Fibroblast of lung (primary cell): ENCODE results near the gene AK9. TPM values are rescaled to one million over a fixed set of nuclear protein-coding genes. Genes with fewer than 3 reads are reported as not detected.

Experiments
- DNase-seq, 2 donors: peaks; one replicate each; pipeline versions ENCODE4 v3.0.0 to v3.0.0-alpha.2; 2010; ENCODE audit warnings: low read depth in 2 of 2
- H2AFZ ChIP-seq: 2 replicates; pipeline ENCODE4 v1.5.1; 2012; ENCODE audit warnings: low read length, control low read depth, inconsistent platforms
- H3K27ac ChIP-seq: 2 replicates; pipeline ENCODE4 v1.5.1; 2011; ENCODE audit warnings: low read length, control low read depth; ENCODE audit not compliant: insufficient read depth
- H3K27me3 ChIP-seq: 2 replicates; pipeline ENCODE4 v1.5.1; 2011; ENCODE audit warnings: mild to moderate bottlenecking, low read length; ENCODE audit not compliant: control insufficient read depth, insufficient read depth
- H3K36me3 ChIP-seq: 2 replicates; pipeline ENCODE4 v1.5.1; 2011; ENCODE audit warnings: low read length; ENCODE audit not compliant: control insufficient read depth, insufficient read depth
- H3K4me1 ChIP-seq: 2 replicates; pipeline ENCODE4 v1.5.1; 2011; ENCODE audit warnings: low read length; ENCODE audit not compliant: control insufficient read depth, insufficient read depth; ENCODE audit errors: extremely low read depth
- H3K4me2 ChIP-seq: 2 replicates; pipeline ENCODE4 v1.5.1; 2011; ENCODE audit warnings: low read length, control low read depth; ENCODE audit not compliant: insufficient read depth; ENCODE audit errors: extremely low read depth
- H3K4me3 ChIP-seq, 4 experiments: fragments of 200-600 bp in 1 of 4; sonication (generic) in 1 of 4; replicated peaks in 1 of 4; 2 replicates each; pipeline ENCODE4 v1.5.1; 2011 to 2016; ENCODE audit warnings: low read length in 4 of 4, low read depth in 3 of 4, mild to moderate bottlenecking in 3 of 4, control low read depth in 2 of 4, inconsistent platforms in 1 of 4, mixed read lengths in 1 of 4; ENCODE audit not compliant: insufficient read depth in 1 of 4; ENCODE audit errors: control extremely low read depth in 1 of 4
- H3K79me2 ChIP-seq: 2 replicates; pipeline ENCODE4 v1.5.1; 2012; ENCODE audit warnings: mild to moderate bottlenecking, low read length, inconsistent platforms; ENCODE audit not compliant: control insufficient read depth, insufficient read depth
- H3K9ac ChIP-seq: 2 replicates; pipeline ENCODE4 v1.5.1; 2011; ENCODE audit warnings: mild to moderate bottlenecking, low read length, control low read depth; ENCODE audit not compliant: insufficient read depth
- H3K9me3 ChIP-seq: 2 replicates; pipeline ENCODE4 v1.5.1; 2012; ENCODE audit warnings: low read depth, low read length; ENCODE audit not compliant: control insufficient read depth, insufficient read depth
- H4K20me1 ChIP-seq: 2 replicates; pipeline ENCODE4 v1.5.1; 2011; ENCODE audit warnings: low read length; ENCODE audit not compliant: control insufficient read depth, insufficient read depth; ENCODE audit errors: extremely low read depth
- CTCF ChIP-seq, 2 donors: IDR thresholded peaks in 1 of 2; conservative IDR thresholded peaks in 1 of 2; 1 replicate in 1 of 2; 2 replicates in 1 of 2; pipeline ENCODE4 v1.5.1; 2011 to 2012; ENCODE audit warnings: low read length in 2 of 2, control low read depth in 1 of 2, inconsistent platforms in 1 of 2, low read depth in 1 of 2, mild to moderate bottlenecking in 1 of 2
- EZH2 ChIP-seq: IDR thresholded peaks from 2 replicates; pipeline ENCODE4 v1.5.1; 2012; ENCODE audit warnings: low read length, control low read depth, mild to moderate bottlenecking; ENCODE audit errors: missing control alignments
- polyA plus RNA-seq, 2 donors: library from polyadenylated mRNA; depleted of rRNA in 1 of 2; stranded (reverse) in 1 of 2; unstranded in 1 of 2; fragments of >200 nt; gene quantifications; 2 replicates each; pipeline ENCODE4 v1.2.1, GENCODE V29; 2011 to 2012; ENCODE audit warnings: missing spikeins in 1 of 2
- total RNA-seq: library from RNA; depleted of rRNA; stranded (reverse); fragments of >200 nt; gene quantifications from 2 replicates; pipeline ENCODE4 v1.2.1, GENCODE V29; 2014

The AK9 gene
- total and polyA plus RNA-seq, 2 donors (not counting 1 experiment from before 2014, with no cell fraction given) = 4.5 to 10.4 TPM

- H3K4me3 ChIP-seq = no peak overlapping the region
- H3K27me3 ChIP-seq = no peaks in the 10 kb centered on the region
- H3K4me1 ChIP-seq = peaks cover 6% of the 10 kb centered on the region
- H2AFZ ChIP-seq = no peak overlapping the region
- H3K79me2 ChIP-seq = peaks cover 14% of the 10 kb centered on the region
- H4K20me1 ChIP-seq = no peaks in the 10 kb centered on the region
- H3K36me3 ChIP-seq = peaks cover 15% of the 10 kb centered on the region
- H3K27ac ChIP-seq = no peak overlapping the region
- H3K9me3 ChIP-seq = no peaks in the 10 kb centered on the region
- DNase-seq = no peak
- H3K4me2 ChIP-seq = no peak overlapping the region
- no peak for TF ChIP-seq EZH2
- no peak for TF ChIP-seq CTCF (conservative IDR thresholded peaks at IDR 0.05 in 1 of 2, IDR thresholded peaks at IDR 0.05 in 1 of 2; ENCODE audit: low read depth in 1 of 2, low read length in 2 of 2)
- no peak overlapping the region for H3K9ac ChIP-seq
Observed at GRCh38 chr6:109474995-109475394, 216.0 kb downstream of the AK9 start.

- Histone ChIP-seq H2AFZ (no peak overlapping the region), H3K9me3 (no peaks in the 10 kb centered on the region), H3K9ac (no peak overlapping the region), H3K4me3 (no peak overlapping the region), H4K20me1 (no peaks in the 10 kb centered on the region), H3K27me3 (no peaks in the 10 kb centered on the region), H3K4me2 (no peak overlapping the region), H3K36me3 (peaks cover 18% of the 10 kb centered on the region), H3K79me2 (peaks cover 4% of the 10 kb centered on the region), H3K4me1 (no peaks in the 10 kb centered on the region), H3K27ac (no peak overlapping the region)
- DNase-seq = no peak
- TF ChIP-seq EZH2 (no peak), CTCF (conservative IDR thresholded peaks at IDR 0.05 in 1 of 2, IDR thresholded peaks at IDR 0.05 in 1 of 2; ENCODE audit: low read depth in 1 of 2, low read length in 2 of 2) (no peak)
Observed at GRCh38 chr6:109473120-109473519, 217.9 kb downstream of the AK9 start.

DNA sequence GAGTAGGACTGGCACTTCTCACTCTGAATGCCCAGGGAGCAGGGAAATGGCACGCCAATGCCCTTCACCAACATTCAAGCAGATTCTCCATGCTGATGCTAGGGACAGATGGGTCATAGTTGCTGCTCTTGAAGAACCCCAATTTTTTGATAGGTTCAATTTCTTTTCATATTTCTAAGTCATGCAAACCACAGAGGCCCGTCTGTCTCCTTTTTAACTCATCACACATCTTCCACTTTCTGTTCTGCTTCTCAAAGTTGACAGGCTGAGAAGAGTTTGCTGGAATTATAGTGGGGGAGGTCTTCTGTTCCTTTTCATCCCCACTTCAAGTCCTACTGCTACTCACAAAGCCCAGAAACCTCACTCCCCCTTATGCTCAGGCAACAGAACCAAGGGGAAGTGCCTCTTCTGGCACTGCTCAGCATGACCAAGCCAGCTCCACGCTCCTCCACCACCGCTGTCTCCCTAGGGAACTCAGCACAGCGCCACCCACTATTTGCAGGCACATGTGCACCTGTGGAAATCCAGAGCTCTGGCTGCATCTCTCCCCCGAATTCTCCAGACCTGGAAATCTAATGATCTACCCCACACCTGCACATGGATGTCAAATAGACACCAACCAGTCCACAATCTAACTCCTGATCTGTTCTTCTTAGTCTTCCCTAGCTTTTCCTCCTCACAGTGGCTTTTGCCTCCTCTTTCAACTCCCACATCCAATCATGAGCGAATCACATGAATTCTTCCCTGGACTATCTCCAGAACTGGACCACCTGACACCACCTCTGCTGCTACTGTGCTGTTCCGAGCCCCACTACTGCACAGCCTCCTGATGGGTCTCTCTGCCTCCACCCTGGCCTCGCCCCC is 218.6 kb downstream of the AK9 start:
- peaks cover 18% of the 10 kb centered on the region for H3K36me3 ChIP-seq
- H3K4me1 ChIP-seq = no peaks in the 10 kb centered on the region

More for the DNA sequence above, 218.6 kb downstream of the AK9 start:
- Histone ChIP-seq H3K27ac (no peak overlapping the region), H3K4me3 (no peak overlapping the region), H4K20me1 (no peaks in the 10 kb centered on the region), H3K27me3 (no peaks in the 10 kb centered on the region), H3K9ac (no peak overlapping the region), H3K79me2 (peaks cover under 1% of the 10 kb centered on the region), H3K9me3 (no peaks in the 10 kb centered on the region), H2AFZ (no peak overlapping the region), H3K4me2 (no peak overlapping the region)
- no peak for DNase-seq
- TF ChIP-seq EZH2 (no peak), CTCF (conservative IDR thresholded peaks at IDR 0.05 in 1 of 2, IDR thresholded peaks at IDR 0.05 in 1 of 2; ENCODE audit: low read depth in 1 of 2, low read length in 2 of 2) (no peak)
